Esophagus muscularis mucosa (tissue), 4 donors: ENCODE data around the gene S100A6. TPM values are rescaled to one million over a fixed set of nuclear protein-coding genes. Genes with fewer than 3 reads are reported as not detected.

Experiments
- DNase-seq: peaks from one replicate; pipeline ENCODE4 v3.0.0-alpha.2; 2017; ENCODE audit errors: extremely low spot score
- H3K27ac ChIP-seq, 4 donors: fragments of 200-600 bp; sonication (generic); replicated peaks in 1 of 4; 1 replicate in 3 of 4; 2 replicates in 1 of 4; pipeline ENCODE4 v1.5.1; 2016 to 2019; ENCODE audit warnings: mild to moderate bottlenecking in 1 of 4
- H3K27me3 ChIP-seq, 4 donors: fragments of 200-600 bp; sonication (generic); one replicate each; pipeline versions ENCODE4 v1.5.1 to v1.6.0; 2016 to 2019
- H3K36me3 ChIP-seq, 4 donors: fragments of 200-600 bp; sonication (generic); one replicate each; pipeline ENCODE4 v1.5.1; 2016 to 2019
- H3K4me1 ChIP-seq, 4 donors: fragments of 200-600 bp; sonication (generic); one replicate each; pipeline ENCODE4 v1.5.1; 2016 to 2019
- H3K4me3 ChIP-seq, 4 donors: fragments of 200-600 bp; sonication (generic); 1 replicate in 2 of 4; 2 replicates in 2 of 4; pipeline ENCODE4 v1.5.1; 2016 to 2019; ENCODE audit warnings: mild to moderate bottlenecking in 4 of 4, moderate library complexity in 1 of 4
- H3K9me3 ChIP-seq, 4 donors: fragments of 200-600 bp; sonication (generic); 1 replicate in 3 of 4; 2 replicates in 1 of 4; pipeline ENCODE4 v1.5.1; 2016 to 2019
- EP300 ChIP-seq: sonication (generic); formaldehyde crosslinking; IDR thresholded peaks from one replicate; pipeline ENCODE4 v1.6.1; 2017; ENCODE audit warnings: antibody characterized with exemption
- POLR2A ChIP-seq: fragments of 450-650 bp; IDR thresholded peaks from one replicate; pipeline ENCODE4 v1.6.1; 2017; ENCODE audit warnings: antibody characterized with exemption, moderate library complexity, mild to moderate bottlenecking, low read depth
- POLR2AphosphoS5 ChIP-seq, 2 donors: sonication (generic); formaldehyde crosslinking; IDR thresholded peaks; one replicate each; pipeline ENCODE4 v1.6.1; 2017; ENCODE audit warnings: antibody characterized with exemption in 2 of 2
- WGBS: methylation state at CpG from one replicate; pipeline ENCODE4 v1.1.5; 2018; 5-methylcytosine and 5-hydroxymethylcytosine counted together
- intact Hi-C: fragments of 100-400 bp; cut with DNase I; formaldehyde crosslinking; loops from one replicate; pipeline ENCODE4 v1.15.1; 2023
- total RNA-seq, 4 donors: library from RNA; depleted of rRNA; stranded (reverse); fragments of >200 nt; gene quantifications; one replicate each; pipeline versions ENCODE4 v1.1.0 to v1.2.1, GENCODE V29; 2016
- TF ChIP-seq, protein P1 (sequence below), 3 experiments: fragments of 200-600 bp in 2 of 3; fragments of 450-650 bp in 1 of 3; sonication (generic) in 2 of 3; IDR thresholded peaks; one replicate each; pipeline ENCODE4 v1.5.1; 2017 to 2019; ENCODE audit warnings: antibody characterized with exemption in 3 of 3, mild to moderate bottlenecking in 2 of 3, moderate library complexity in 1 of 3

Gene S100A6
- total RNA-seq, 4 donors from 2014 or later = 432 to 759 (median 607) TPM

DNA sequence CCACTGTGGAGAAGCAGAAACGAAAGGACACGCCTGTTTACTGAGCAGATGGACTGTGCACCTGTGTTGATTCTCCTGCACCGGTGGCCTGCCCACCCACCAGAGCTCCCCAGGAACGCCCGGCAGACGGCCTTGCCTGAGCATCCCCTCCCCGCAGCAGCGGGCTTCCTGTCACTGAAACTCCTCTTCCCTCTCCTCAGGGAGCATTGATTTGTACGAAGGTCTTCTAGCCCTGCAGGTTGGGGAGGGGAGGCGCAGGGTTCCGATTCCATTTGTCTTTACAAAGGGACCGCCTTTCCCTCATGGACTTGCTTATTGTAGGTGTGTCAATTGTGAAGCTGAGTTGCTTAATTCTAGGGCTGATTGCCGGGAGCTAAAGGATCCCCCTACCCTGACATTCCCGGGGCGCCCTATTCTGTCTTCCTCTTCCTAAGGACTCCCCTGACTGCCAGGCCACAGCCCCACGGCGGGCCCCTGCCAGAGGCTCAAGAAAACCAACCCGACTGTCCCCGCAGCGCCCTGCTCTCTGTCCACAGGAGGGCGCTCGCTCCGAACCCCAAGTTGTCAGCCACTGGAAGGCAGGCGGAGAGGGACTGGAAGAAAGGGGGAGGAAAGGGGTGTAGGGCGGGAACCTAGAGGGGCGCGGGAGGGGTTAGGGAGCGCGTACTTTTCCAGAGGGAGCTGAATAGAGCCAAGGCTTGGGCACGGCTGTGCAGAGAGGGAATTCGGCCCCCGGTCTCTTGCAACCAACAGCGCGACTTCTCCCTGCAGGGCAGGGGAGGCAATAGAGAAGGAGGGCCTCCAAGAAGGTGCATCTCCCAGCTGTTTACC is 2.8 kb downstream of the S100A6 start:
- Histone ChIP-seq H3K36me3 (peaks cover 0 to 7% (median 3%) of the 10 kb centered on the region in 4 donors), H3K27me3 (no peaks in the 10 kb centered on the region), H3K4me1 (peaks cover 34 to 49% (median 47%) of the 10 kb centered on the region in 4 donors), H3K27ac (peak overlapping the region; percentile 96 to 99 (median 97)), H3K4me3 (peak overlapping the region; percentile 70 to 91 (median 85)), H3K9me3 (no peaks in the 10 kb centered on the region)
- intact Hi-C loops = loop anchor here (1.0 to 5.0 kb wide), 2 partner anchors 35 to 84 kb away; partner anchors contain the start of gene S100A14
- TF ChIP-seq EP300 = no peak
- TF ChIP-seq POLR2AphosphoS5 (IDR thresholded peaks at IDR 0.05) = peak; percentile 27 to 85
- TF ChIP-seq, protein P1, sequence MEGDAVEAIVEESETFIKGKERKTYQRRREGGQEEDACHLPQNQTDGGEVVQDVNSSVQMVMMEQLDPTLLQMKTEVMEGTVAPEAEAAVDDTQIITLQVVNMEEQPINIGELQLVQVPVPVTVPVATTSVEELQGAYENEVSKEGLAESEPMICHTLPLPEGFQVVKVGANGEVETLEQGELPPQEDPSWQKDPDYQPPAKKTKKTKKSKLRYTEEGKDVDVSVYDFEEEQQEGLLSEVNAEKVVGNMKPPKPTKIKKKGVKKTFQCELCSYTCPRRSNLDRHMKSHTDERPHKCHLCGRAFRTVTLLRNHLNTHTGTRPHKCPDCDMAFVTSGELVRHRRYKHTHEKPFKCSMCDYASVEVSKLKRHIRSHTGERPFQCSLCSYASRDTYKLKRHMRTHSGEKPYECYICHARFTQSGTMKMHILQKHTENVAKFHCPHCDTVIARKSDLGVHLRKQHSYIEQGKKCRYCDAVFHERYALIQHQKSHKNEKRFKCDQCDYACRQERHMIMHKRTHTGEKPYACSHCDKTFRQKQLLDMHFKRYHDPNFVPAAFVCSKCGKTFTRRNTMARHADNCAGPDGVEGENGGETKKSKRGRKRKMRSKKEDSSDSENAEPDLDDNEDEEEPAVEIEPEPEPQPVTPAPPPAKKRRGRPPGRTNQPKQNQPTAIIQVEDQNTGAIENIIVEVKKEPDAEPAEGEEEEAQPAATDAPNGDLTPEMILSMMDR (IDR thresholded peaks at IDR 0.05) = peak; percentile 93 to 97 (median 95)
- TF ChIP-seq POLR2A = no peak
- 29% methylated on average over 26 of the region's 34 CpGs for WGBS
- DNase-seq = peak; percentile 96

DNA sequence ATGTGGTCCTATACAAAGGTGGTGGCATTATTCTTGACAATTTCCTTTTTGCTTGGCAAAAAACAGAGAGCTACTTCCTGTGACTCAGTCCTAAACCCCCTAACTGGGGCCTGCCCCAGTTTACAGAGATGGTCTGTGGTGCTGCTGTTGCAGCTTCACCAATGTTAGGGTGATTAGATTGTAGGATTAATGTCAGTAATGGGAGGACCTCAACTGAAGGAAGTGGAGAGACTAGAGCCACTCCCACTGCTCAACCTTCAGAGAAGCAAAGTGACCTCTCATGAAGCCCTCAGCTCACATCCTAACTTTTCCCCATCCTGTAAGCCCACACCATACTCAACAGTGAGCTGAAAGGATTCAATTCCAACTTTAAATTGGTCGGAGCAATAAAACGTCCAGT is 3.6 kb downstream of the S100A6 start:
- Histone ChIP-seq H3K27ac (peak overlapping the region; percentile 96 to 99 (median 97)), H3K27me3 (no peaks in the 10 kb centered on the region), H3K4me3 (no peak overlapping the region), H3K9me3 (no peaks in the 10 kb centered on the region), H3K4me1 (peaks cover 34 to 49% (median 47%) of the 10 kb centered on the region in 4 donors), H3K36me3 (peaks cover 0 to 7% (median 3%) of the 10 kb centered on the region in 4 donors)
- DNase-seq = no peak
- TF ChIP-seq POLR2A = no peak
- TF ChIP-seq, protein P1 (IDR thresholded peaks at IDR 0.05) = no peak
- no peak for TF ChIP-seq EP300
- TF ChIP-seq POLR2AphosphoS5 (IDR thresholded peaks at IDR 0.05) = no peak
- intact Hi-C loops = loop anchor here (5.0 kb wide), 1 partner anchor 85 kb away; the partner anchor contains the start of gene S100A14
- 76% methylated on average over 2 of the region's 2 CpGs for WGBS

DNA sequence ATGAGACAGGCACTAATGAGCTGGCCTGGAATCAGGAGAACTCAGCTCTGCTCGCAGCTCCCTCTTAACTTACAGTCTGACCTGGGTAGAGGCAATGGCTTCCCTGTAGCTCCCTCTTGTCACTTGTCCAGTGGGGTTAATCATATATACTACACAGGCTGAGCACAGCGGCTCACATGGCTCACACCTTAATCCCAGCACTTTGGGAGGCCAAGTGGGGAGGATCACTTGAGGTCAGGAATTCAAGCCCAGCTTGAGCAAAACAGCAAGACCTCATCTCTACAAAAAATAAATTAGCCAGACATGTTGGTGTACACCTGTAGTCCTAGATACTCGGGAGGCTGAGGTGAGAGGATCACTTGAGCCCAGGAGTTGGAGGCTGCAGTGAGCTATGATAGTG is 4.2 kb downstream of the S100A6 start:
- intact Hi-C loops = loop anchor here (2.0 to 5.0 kb wide), 2 partner anchors 19 to 86 kb away; partner anchors contain the start of gene S100A14
- H3K4me1 ChIP-seq = peaks cover 31 to 46% (median 43%) of the 10 kb centered on the region in 4 donors
- no peak for DNase-seq

DNA sequence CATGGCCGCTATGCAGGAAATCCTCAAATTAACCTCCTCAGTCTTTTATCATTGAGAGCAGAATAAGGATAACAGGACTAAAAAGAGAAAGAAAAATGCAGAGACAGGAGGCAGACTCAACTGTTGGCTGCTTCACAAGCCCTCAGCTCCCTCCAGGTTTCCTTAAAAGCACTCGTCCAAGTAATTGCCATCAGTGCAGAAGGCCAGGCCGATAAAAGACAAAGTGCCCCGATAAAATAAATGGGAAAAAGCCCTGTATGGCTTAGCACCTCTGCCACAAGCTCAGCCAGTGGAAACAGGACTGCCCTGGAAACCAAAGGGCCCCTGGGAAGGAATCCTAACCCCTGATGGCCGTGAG is 8.1 kb downstream of the S100A6 start:
- H3K9me3 ChIP-seq = no peaks in the 10 kb centered on the region
- no peak for DNase-seq
- intact Hi-C loops = no loop called here
- H3K36me3 ChIP-seq = no peaks in the 10 kb centered on the region
- TF ChIP-seq POLR2A (no peak), POLR2AphosphoS5 (IDR thresholded peaks at IDR 0.05) (no peak), EP300 (no peak)
- TF ChIP-seq, protein P1 (IDR thresholded peaks at IDR 0.05) = no peak
- H3K27me3 ChIP-seq = no peaks in the 10 kb centered on the region
- no peak overlapping the region for H3K27ac ChIP-seq
- H3K4me1 ChIP-seq = peaks cover 13 to 27% (median 17%) of the 10 kb centered on the region in 4 donors
- no peak overlapping the region for H3K4me3 ChIP-seq
- 77% methylated on average over 5 of the region's 5 CpGs for WGBS

More for the DNA sequence above, 4.2 kb downstream of the S100A6 start:
- H3K9me3 ChIP-seq = no peaks in the 10 kb centered on the region
- H3K27ac ChIP-seq = peak overlapping the region in 2 of 4 donors; percentile 96 to 99
- 94% methylated on average over 3 of the region's 3 CpGs for WGBS
- H3K27me3 ChIP-seq = no peaks in the 10 kb centered on the region
- TF ChIP-seq EP300 (no peak), POLR2A (no peak), POLR2AphosphoS5 (IDR thresholded peaks at IDR 0.05) (no peak)
- TF ChIP-seq, protein P1 (IDR thresholded peaks at IDR 0.05) = no peak
- H3K4me3 ChIP-seq = no peak overlapping the region
- peaks cover 0 to 7% (median 3%) of the 10 kb centered on the region in 4 donors for H3K36me3 ChIP-seq
